HG02970 (cell line): ENCODE results near the gene ACTL8.

Experiments
- ATAC-seq: cut with Tn5 transposase; IDR thresholded peaks from one replicate; pipeline ENCODE4 v1.9.1; 2021; ENCODE audit warnings: mild to moderate bottlenecking, moderate library complexity, moderate number of reproducible peaks; ENCODE audit not compliant: unreplicated experiment, low FRiP score

The ACTL8 gene

DNA sequence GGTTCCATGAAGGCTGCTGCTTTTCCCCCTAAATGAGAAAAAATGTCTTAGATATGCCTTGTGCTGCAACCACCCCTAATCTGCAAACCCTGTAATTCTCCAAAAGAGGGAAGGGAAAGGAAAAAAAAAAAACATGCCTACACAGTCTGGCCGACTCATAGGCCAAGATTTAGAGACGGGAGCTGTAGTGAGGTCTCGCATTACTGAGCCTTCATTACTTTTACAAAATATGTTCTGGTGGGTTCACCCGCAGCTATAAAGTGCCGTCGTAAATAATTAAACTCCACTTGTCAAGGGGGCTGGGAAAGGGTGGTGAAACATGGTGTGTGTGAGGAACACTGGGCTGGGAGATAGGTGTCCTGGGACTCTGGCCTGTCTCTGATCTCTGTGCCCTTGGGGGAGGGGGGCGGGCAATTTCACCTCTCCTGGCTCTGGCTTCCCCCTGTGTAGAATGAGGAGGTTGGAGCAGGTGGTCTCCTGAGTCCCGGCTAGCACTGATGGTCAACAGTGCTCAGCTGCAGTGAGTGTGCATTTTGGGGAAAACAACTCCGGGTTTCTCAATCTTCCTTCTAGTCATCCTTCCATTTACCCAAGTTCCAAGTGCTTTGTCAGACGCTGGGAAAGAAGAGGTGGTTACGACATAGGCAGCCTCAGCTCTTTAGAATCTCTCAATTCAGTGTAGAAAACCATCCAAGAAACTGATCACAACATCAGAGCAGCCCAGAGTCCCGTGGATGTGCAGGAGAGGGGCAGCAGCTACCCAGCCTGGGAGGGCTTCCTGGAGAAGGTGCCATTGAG, 82.3 kb downstream of the ACTL8 start:
- ATAC-seq = no peak

DNA sequence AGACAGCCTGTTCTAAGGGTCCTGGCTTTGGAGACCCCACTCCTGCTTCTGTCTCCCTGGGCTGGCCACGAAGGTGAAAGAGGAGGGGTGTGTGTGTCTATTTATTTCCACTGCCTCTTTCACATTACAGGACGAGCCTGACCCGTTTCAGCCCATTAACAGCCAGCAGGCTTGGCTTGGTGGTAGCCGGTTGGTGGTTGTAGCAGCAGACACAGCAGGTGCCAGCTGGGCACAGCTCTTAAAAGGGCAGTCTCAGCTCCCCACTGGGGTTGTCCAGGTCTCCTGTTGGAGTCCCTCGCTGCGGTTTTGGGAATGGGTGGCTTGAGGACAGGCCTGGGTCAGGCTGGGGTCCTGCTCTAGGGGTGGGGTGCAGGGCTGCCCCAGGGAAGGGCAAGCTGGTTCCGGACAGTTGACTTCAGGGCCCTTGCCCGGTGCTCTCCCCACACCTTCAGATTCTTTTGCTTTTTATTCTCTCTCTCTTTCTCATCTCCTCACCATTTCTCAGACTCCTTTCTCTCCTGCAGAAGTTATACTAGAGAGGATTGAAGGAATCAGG, 84.6 kb downstream of the ACTL8 start:
- ATAC-seq = no peak

DNA sequence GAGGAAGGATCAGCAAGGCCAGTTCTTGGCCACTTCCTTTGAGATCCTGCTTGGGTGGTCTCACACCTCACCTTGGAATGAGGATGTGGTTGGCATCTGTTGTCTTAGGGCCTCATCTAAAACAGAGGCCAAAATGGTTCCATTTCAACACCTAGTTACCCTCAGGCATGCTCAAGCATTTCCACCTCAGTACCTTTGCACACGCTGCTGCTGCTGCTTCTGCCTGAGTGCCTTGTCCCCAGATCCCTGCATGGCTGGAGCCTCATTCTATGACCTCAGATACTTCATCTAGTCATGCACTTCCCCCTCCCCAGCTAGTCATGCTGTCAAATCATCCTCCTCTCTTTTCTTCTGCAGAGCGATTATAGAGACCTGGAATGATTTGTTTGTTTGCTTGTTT, 86.8 kb downstream of the ACTL8 start:
- ATAC-seq = no peak

DNA sequence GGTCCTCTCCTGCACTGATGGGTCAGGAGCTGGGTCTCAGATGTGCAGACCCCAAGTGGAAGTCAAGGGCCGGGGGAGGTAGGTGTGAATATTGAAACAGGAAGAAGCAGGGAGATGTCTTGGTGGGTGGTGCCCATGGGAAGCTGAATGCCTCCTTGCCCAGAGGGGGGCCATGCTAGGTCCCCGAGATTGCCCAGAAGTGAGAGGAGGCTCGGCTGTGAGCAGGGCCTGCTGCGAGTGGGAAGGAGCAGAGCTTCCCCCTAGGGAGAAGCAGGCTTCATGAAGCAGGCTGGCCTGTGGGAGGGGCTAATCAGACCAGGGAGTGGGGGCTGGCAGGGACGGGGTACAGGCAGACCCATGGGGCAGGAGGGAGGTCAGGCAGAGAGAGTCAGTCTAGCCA, 87.6 kb downstream of the ACTL8 start:
- no peak for ATAC-seq

DNA sequence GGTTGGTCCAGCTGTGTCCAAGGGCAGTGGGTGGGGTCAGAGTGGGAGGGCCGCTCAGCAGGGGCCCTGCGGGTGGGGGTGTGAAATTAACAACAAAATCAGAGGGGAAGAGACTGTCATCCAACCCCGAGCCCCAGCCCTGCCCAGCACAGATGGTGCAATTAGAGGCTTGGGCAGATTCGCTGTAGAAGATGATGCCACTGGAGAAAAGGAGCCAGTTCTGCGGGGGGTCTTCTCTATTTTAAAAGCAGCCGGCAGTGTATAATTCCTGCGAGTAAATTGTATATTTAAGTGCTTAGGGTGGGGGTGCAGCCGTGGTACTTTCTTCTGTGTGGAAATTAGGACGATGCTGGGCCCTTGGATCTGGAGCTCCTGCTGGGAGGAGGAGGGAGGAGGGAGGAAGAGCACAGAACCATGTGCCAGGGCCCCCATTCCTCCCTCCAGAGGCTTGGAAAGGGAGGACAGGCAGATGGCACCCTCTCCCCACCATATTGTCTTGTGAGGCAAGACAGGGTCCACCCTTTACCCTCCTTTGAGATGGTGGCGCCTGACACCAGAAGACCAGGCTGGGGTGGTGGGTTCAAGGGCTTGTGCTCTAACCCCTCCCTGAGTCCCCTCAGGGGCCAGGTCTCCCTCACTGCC, 89.2 kb downstream of the ACTL8 start:
- no peak for ATAC-seq

DNA sequence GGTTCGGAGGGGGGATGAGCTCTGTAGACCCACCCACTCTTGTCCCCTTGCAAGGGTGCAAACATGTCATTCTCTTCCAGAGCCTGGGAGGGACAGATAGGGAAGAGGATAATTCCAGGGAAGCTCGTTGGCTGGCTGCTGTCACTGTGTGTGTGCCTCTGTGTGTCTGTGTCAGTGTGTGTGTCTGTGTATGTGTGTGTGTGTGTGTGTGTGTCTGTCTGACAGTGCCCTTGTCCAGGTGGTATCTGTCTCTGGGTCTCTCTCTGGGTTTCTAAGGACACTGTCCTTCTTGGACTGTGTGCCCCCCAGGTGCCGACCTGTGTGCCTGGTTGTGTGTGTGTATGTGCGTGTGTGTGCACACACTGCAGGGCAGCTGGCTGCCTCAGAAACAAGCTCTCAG, 90.5 kb downstream of the ACTL8 start:
- ATAC-seq = no peak

DNA sequence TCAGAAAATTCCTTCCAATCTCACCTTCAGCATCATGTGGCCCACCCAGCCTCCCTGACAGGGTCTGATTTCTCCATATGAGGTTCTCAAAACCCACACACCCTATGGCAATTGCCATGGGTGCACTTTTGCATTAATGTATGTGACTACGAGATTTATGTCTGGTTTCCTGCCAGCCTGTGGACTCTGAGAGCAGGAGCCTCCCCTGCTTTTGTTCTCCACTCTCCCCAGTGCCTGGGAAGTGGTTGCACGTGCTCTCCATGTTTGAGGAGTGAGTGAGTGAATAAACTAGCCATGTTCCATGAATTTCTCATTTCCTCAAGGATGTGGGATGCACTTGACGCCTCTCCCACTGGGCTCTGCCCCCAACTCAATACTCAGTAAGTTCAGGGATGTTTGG, 91.2 kb downstream of the ACTL8 start:
- ATAC-seq = no peak

DNA sequence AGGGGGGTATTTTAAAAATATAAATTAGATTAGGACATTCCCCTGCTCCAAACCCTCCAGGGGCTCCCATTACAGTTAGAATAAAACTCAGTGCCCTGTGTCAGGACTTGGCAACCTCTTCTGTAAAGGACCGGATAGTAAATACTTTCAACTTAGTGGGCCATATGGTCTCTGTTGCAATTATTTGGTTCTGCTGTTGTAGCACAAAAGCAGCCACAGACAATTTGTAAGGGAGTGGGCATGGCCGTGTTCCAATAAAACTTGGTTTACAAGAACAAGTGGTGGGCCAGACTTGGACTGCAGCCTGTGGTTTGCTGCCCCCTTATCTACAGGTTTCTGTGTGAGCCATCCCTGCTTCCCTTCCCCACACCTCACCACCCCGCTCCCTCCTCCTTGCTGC, 92.0 kb downstream of the ACTL8 start:
- no peak for ATAC-seq

DNA sequence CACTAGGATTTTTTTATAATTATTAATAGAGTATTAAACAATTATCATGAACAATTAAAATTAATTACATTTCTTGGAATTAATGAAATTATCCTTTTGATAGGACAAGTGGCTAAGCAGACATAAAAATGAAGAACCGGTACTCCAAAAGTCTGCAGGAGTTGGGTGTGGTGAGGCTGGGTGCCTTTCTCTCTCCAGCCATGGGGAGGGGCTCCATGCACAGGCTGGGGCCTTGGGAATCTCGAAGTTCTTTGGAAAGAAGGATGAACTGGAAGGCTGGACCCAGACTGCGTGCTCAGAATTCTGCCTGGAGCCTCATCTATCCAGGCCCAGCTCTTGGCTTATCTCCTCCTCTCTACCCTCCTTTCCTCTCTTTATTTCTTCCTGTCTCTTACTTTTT, 94.1 kb downstream of the ACTL8 start:
- no peak for ATAC-seq

DNA sequence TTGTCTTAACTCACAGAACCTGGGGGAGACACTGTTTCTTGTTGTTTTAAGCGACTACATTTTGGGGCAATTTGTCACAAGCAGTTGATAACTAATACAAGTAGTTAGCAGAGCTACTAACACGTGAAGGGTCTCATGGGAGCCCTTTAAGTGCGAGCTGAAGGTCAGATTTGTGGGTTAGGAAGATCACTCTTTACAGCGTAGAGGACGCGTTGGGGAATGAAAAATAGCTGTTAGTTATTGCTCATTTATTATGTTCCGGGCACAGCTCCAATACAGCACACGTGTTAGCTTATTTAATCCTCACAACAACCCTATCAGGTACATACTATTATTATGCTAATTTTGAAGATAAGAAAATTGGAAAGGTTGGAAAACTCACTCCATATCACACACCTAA, 95.9 kb downstream of the ACTL8 start:
- no peak for ATAC-seq

DNA sequence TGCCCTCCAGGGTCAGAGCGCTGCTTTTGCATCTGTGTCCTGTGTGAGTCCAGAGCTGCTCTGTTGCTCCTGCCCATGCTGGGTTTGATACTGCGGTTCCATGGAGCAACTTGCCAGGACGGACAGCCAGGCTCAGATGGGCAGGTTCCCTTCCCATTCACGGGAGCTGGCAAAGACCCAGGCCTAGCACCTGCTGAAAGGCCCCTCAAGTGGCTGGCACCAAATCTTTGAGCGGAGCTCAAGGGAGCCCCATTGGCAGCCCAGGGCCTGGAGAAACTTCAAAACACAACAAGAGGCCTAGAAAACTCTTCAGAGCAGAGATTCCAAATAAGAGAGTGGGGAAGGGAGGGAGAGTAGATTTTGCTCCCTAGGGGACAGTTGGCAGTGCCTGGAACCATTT, 97.2 kb downstream of the ACTL8 start:
- ATAC-seq = no peak

DNA sequence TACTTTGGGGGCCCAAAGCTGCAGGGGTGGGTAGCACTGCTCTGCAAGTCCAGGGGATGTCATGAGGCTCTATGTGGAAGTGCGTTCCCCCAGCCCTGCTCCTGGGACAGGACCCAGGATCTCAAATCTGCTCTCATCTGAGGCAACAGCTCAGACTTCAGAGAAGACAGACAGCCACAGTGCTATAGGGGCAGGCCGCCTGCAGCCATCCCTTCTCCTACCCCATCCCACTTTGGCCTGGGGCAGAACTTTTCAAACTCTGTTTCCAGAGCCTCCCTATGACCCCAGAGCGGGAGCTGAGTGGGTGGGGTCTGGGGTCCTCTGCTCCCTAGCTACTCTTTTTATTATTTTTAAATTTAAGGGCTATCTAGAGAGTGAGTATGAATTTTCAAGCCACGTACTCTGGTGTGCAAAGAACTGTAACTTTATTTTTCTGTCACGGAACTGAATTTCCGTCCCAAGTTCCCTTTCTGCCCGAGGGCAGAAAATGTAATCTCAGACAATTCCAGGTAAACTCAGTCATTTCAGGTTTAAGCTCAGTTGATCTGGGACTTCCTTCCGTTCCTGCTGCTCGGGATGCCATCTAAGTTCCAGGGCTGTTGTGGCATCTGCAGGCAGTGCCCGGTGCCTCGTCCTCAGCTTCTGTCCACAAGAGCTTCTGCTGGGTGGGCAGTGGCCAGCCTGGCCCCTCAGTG, 98.3 kb downstream of the ACTL8 start:
- ATAC-seq = no peak

DNA sequence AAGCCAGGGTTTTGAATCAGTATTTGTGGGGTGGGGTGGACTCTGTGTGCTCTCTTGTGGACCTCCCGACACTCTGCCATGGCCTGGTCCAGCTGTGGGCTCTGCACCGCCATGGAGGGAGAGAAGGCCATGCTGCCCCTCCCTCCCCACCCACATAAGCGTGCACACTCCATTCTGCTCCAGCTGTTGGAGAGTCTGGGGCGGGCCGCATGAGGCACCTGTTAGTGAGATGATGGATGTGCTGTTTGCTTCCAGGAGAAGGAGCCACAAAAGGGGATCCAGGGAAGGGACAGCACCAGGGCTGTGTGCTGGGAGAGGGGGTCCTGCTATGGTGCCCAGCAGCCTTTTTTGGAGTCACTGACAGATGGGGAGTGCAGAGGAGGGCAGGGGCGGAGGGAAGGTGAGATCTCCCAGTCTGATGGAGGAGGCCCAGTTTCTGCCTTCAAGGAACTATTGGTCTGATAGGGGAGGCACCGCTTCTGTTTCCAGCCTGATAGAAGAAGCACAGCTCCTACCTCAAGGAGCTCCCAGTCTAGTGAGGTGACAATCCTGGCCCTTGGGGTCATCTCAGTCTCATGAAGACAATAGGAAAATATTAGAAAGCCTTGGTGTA, 101.5 kb downstream of the ACTL8 start:
- no peak for ATAC-seq

DNA sequence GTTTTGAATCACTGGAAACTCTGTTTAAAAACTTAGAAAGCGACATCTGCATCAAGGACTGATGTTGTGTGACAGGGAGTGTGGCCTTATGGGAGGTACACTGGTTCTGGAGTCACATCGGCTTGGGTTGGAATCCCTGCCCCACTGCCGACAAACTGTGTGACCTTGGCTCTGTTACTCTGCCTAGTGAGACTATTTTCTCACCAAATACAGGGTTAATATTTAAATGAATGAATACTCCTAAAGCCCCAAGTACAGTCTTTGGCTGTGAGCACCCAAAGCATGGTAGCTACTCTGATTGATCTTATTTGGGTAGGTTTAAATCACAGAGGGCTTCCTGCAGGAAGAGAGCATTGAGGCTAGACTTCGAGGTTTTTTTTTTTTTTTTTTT, 102.0 kb downstream of the ACTL8 start:
- no peak for ATAC-seq

DNA sequence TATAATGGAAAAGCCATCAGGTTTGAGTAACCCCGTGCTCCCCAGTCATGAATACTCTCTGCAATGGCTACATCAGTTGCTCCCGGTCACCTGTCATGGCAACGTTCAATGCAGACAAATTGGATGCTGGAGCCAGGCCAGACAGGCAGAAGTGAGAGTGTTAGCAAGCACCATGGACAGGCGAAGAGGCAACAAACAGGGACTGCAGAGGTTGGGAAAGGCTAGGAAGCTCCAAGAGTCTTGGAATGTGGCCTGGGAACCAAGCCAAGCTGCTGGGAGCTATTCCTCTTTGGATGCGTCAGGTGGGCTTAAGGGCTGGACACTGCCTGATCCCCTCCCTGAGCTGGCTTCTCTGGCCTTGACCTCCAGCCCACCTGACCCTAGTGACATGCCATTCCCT, 102.9 kb downstream of the ACTL8 start:
- ATAC-seq = no peak

DNA sequence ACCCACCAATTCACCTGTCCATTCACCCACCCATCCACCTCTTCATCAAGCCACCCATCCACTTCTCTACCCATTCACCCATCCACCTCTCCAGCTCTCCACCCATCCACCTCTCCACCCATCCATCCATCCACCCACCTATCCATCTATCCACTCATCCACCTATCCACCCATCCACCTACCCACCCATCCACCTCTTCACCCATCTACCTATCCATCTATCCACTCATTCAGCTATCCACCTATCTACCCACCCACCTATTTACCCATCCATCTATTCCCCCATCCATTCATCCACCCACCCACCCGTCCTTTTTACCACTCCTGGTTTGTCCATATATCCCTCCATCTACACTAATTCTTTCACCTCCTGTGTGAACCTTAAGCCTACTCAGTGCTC, 105.7 kb downstream of the ACTL8 start:
- no peak for ATAC-seq

DNA sequence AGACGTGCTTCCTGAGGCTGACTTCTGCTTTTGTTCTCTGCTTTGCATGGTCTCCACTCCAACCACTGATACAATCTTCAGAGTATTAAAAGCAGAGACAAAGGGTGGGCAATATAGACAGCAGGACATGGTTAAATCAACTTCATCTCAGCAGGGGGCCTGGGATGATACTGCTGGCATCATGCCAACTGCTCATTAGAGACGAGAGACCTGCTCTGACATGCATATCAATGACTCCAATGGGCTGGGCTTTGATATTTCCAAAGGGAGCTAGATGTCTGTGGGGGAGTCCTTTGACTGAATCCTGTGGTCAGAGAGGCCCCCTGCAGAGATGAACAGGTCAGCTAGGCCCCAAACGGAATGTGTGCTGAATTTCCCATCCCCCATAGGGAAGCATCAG, 106.6 kb downstream of the ACTL8 start:
- no peak for ATAC-seq

DNA sequence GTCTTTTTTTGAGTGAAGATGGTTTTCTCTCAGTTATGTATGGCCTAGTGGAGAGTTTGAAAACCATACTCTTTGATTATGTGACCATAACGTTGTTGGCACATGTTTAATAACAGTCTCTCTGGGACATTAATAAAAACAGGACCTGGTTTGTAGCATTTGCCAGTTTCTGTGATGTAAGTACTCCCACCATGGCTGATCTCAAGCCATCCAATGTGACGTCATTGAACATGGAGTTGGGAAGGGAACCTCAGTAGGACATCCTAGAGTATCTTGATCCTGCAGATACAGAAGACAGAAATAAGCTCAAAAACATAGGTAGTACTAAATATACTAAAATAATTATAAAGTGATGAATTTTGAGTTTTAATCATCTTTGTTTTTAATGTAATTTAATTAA, 107.0 kb downstream of the ACTL8 start:
- ATAC-seq = no peak

DNA sequence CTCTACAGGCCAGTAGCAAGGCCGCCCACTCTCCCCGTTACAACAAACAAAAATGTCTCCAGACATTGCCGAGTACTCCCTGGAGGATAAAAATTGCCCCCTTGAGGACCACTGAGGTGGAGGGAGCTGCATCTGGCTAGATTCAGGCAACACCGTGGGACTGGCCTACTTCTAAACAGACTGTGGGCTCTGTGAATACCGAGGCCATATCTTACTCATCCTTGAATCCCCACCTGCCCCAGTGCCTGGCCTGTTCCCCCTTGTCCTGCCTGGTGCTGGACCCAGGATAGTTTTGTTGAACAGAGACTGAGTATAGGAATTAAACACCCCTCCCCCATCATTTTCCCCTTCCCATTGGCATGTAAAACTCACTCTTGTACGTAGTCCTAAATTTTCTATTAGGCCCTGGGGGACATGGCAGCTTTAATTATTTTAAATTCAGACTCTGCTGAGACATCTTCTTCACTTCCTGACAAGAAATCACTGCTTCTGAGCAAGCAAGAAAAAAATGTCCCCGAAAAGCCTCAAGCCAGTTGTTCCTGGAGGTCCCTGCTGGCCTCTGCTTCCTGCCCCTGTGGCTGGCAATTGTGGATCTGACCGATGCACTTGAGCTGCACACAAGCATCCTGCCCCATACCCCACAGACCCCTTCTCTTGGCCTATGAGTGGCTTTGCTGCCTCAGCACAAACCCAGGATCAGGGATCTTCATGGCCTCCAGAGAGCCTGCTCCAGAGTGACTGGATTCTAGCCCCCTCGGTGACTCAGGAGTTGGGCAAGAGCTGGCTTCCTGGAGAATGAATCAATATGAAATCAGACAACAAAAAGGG, 111.0 kb downstream of the ACTL8 start:
- ATAC-seq = no peak

DNA sequence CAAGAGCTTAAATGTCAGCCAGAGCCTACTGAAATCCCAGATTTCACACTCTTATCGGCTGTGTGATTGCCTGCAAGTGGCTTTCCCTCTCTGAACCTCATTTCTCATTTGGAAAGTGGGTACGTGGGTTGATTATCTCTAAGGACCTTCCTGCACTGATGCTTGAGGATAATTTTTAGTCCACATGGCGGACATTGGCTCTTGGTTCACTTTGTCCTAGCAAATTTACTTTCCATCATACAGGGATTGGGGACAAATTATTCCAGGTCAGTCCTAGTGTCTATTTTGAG, 111.6 kb downstream of the ACTL8 start:
- no peak for ATAC-seq
